Fibroblast of gingiva (primary cell): ENCODE measurements around the gene CALR3.
A peak's percentile ranks its signal among the peaks of the same experiment; 100 is the strongest.
"Not testable (repeated sequence)": the region's sequence is repeated elsewhere in the genome, so short reads cannot be mapped to it uniquely, and the experiment has no call there.

ENCODE experiments used
- DNase-seq: peaks from one replicate; pipeline ENCODE4 v3.0.0-alpha.2; 2011; ENCODE audit warnings: low read depth

CALR3 gene

DNA sequence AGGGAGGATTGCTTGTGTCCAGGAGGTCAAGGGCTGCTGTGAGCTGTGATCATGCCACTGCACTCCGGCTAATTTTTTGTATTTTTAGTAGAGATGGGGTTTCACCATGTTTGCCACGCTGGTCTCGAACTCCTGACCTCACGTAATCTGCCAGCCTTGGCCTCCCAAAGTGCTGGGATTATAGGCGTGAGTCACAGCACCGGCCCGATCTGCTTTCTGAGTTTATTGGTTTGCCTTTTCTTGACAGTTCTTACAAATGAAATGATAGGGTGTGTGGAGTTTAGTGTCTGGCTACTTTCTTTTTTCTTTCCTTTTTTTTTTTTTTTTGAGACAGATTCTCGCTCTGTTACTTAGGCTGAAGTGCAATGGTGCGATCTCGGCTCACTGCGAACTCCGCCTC, 1.1 kb upstream of the CALR3 start:
- no peak for DNase-seq

GRCh38 chr19:16496613-16496983, 631 bp upstream of the CALR3 start:
- DNase-seq, result peak; percentile 54

- peak; percentile 16 for DNase-seq
Observed at GRCh38 chr19:16486476-16486875, 9.5 kb downstream of the CALR3 start.

DNA sequence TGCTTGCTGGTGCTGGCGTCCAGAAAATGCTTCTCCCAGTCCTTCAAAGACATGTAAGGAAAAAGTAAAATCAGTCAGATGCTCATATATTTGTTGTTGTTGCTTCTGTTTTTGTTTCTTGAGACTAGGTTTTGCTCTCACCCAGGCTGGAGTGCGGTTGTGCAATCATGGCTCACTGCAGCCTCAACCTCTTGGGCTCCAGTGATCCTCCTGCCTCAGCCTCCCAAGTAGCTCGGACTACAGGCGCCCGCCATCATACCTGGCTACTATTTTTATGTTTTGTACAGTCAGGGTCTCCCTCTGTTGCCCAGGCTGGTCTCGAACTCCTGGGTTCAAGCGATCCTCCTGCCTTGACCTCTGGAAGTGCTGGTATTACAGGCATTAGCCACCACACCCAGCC, 13.2 kb downstream of the CALR3 start:
- no peak for DNase-seq

GRCh38 chr19:16477311-16477710, 18.7 kb downstream of the CALR3 start:
- DNase-seq, result no peak

DNA sequence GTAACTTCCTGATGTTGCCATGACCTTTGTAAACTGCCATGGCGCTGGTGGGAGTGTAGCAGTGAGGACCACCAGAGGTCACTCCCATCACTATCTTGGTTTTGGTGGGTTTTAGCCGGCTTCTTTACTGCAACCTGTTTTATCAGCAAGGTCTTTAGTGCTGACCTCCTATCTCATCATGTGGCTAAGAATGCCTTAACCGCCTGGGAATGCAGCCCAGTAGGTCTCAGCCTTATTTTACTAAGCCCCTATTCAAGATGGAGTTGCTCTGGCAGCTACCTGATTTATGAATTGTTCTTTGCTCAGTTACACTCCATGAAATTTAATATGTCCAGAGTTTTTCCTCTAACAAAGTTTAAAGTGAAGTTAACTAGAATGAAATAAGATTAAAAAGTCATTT, 19.6 kb downstream of the CALR3 start:
- no peak for DNase-seq

GRCh38 chr19:16473875-16474392, 22.0 kb downstream of the CALR3 start:
- no peak for DNase-seq

GRCh38 chr19:16472992-16473391, 23.0 kb downstream of the CALR3 start:
- no peak for DNase-seq

GRCh38 chr19:16472559-16472899, 23.4 kb downstream of the CALR3 start:
- DNase-seq, result not testable (repeated sequence)

DNA sequence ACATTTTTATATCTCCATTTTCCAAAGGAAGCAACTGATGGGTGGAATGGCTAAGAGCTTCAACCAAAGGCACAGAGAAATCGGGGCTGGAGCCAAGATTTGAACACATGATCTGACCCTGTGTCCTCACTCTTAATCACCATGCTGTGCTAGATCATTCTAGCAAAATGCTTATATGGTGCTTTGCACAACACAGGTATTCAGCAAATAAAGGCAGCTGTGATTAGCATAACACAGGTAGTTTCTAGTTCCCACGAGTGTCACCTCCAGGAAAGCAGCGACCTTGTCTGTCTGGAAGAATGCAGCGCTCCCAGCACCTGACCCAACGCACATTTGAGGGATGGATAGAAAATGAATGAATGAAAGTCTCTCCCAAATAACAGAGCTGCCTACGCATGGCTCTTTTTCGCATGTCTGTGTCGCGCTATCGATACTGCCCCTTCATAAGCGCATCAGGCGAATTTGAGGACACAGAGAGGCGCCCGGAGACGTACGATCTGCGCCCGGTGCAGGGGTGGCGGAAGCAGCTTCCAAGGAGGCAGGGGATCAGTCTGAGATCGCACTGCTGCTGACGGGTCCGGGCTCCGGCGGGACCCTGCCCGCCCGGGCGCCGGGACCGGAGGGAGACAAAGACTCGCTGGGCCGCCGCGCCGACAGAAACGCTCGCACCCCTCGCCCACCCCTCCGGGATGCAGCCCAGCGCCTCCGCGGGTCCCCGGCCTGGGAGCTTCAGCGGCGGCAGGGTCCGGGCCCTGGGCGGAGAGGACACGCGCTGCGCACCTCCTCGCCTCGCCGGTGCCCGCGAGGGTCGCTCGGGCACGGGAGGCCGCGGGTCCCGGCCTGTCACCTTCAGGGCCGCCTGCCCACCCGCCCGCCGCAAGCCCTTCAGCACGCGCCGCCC, 24.8 kb downstream of the CALR3 start:
- DNase-seq, result peak; percentile 34

GRCh38 chr19:16470541-16470910, 25.4 kb downstream of the CALR3 start:
- DNase-seq, result no peak

DNA sequence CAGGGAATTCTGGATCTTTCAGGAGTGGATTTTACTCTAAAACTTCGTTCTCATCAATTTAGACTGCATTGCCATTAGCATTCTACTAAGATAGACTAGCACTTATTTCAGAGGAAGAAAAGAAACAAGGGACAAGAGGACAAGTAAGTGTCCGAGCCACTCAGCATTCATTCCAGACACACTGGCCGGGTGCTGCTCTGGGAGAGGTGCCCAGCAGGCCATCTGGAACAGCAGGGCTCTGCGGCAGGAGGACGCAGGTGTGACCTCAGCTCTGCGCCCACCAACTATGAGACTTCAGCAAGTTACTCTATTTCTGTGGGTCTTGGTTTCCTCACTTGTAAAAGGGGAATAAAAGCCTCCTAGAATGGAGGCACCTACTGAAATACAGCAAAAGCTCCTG, 28.4 kb downstream of the CALR3 start:
- no peak for DNase-seq

DNA sequence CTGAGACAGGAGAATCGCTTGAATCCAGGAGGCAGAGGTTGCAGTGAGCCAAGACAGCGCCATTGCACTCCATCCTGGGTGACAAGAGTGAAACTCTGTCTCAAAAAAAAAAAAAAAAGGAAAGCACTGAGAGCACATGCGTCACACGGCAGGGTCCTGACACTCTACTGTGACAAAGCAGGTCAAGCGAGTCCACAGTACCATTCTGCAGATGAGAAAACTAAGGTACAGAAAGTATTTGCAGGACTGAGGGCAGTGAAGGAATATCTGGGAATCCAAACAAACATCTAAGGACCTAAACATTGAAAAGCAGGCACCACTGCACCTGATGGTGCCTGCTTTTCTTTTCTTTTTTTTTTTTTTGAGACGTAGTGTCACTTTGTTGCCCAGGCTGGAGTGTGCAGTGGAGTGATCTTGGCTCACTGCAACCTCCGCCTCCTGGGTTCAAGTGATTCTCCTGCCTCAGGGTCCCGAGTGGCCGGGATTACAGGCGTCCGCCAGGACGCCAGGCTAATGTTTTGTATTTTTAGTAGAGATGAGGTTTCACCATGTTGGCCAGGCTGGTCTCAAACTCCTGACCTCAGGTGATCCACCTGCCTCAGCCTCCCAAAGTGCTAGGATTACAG, 29.1 kb downstream of the CALR3 start:
- not testable (repeated sequence) for DNase-seq

DNA sequence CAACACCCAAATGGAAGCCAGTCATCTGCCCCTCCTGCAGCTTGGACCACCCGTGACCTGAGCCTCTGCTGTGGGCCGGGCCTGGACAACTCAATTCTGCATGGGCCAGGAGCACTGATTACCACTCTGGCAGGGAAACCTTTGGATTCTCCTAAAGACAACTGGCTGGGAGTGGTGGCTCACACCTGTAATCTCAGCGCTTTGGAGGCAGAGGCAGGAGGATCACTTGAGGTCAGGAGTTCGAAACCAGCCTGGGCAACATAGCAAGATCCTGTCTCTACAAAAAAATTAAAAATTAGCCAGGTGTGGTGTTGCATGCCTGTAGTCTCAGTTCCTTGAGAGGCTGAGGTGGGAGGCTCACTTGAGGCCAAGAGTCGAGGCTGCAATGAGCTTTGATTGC, 30.7 kb downstream of the CALR3 start:
- no peak for DNase-seq

DNA sequence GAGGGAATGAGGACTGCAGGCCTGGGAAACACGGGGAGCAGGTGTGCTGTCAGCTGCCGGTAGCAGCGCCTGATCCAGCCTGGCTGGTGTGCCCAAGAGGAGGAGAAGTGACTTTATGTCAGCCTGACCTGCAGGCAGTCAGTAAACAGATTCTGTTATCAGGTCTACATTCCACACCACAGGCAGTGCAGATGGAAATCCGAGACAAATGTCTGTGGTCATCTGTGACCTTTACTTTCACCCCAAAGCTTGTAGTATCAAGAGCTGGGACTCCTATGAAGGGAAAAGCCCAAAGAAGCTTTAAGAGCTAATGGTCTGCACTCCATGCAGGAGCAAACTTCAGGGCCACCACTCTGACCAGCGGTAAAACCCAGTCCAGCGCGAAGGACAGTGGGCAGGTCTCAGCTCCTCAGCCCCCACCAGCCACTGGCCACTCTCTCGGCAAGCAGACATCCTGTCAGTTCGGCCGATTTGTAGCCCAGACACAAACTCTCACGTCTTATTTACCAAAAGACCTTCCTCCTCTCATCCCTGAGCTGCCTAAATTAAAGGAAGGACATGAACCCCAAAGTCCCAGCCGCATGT, 31.9 kb downstream of the CALR3 start:
- no peak for DNase-seq

DNA sequence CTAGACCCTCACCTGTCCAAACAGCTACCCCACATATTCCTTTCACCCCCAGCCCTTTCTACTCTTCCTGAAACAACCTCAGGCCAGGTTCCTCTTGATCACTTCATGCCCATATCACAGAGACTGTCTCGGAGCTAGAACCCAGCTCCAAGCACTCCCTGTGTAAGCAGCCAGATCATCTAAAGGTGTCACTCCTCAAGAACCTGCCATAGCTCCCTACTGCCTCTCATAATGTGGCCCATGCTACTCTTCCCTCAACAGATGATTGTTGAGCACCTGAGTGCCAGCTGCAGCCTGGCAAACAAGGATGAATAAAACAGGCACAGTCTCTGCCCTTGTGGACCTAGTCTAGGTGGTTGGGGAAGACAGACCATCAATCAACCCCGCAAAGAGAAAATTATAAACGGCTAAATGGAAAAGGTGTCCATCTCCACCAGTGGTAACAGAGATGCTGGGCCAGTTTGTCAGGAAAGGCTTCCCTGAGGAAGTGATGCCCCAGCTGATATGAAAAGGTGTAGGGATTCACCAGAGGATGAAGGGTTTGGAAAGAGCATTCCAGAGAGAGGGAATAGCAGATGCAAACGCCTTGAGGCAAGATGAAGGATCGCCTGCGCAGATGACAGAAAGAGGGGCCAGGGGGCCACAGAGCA, 32.5 kb downstream of the CALR3 start:
- DNase-seq, result no peak

- DNase-seq, result no peak
Observed at GRCh38 chr19:16462757-16463250, 33.2 kb downstream of the CALR3 start.

- no peak for DNase-seq
Observed at GRCh38 chr19:16461630-16462051, 34.3 kb downstream of the CALR3 start.

DNA sequence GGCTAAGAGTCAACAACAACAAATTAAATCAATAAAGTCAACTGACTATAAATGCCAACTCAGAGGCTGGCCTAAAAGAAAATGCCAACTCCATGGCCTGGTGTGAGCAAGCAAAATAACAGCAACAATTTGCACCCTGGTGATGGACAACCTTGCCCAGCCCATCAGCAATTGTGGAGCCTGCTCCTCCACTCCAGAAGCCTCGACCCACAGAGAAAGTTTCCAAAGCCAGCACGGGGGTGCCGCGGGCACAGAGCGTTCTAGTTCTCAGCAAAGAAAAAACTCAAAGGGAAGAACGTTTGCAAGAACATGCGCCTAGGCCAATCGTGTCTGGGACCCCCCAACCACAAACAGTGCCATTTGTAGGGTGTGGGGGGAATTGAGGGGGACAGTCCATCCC, 35.5 kb downstream of the CALR3 start:
- no peak for DNase-seq

DNA sequence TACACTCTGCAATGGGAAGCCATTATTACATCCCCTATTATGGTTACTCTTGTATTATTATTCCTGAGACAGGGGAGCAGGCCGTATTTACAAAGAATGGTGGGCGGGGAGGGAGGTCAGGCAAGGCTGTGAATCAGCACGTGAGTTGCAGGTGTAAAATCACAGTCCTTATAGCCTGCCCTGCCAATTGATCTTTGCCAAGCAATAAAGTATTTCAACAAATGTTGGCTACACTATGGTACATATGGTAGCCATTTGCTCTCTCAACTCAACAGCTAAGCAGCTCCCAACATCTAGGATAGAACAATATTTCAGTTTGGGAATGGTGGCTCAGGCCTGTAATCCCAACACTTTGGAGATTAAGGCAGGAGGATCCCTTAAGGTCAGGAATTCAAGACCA, 36.3 kb downstream of the CALR3 start:
- no peak for DNase-seq

DNA sequence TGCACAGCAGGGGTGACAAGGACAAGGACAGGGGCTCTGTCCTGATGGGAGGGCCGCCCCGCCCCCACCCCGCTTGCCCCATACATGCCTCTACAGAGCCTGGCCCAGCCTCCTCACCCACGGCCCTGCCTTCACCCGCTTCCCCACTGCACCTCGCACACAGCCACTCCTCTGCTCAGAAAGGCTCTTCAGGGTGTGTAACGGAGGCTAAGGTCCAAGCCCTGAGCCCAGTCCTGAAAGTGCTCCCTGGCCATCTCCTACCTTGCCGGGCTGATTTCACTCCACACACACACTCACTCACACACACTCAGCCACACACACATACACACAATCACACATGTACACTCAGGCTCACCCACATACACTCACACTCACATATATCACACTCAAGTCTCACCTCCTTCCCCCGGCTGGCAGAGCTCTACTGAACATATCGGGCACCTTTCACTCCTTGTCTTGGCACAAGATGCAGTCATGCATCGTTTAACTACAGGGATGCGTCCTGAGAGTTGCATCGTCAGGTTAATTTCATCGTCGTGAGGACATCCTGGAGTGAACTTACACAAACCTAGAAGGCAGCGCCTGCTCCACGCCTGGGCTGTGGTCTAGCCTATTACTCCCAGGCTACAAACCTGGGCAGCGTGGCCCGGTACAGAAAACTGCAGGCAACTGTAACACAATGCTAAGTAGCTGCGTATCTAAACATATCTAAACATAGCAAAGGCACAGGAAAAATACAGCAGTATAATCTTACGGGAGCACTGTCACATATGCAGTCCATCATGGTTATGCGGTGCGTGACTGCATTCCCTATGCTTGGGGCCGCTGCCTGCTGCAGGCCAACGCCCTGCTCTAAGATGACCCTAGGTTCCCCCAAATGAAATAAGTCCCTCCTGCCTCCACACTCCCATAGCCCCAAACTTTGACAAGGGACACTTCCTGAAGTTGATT, 37.3 kb downstream of the CALR3 start:
- DNase-seq, result no peak
